Measurements from ENCODE around the gene TIMELESS.

GRCh38 chr12:56461235-56462159 is 12.3 kb upstream of the TIMELESS start:
- TF ChIP-seq POLR2A (IDR thresholded peaks at IDR 0.05; ENCODE audit: borderline replicate concordance, extremely low read depth, insufficient read depth, insufficient read length): no peak
- no peak for TF ChIP-seq YY1 (IDR thresholded peaks at IDR 0.05; ENCODE audit: extremely low read depth, insufficient replicate concordance, low read depth, low read length)
- no peak for TF ChIP-seq POLR2AphosphoS5 (IDR thresholded peaks at IDR 0.05; ENCODE audit: low read depth, low read length)
- TF ChIP-seq SP1 (IDR thresholded peaks at IDR 0.05; ENCODE audit: low read depth): no peak
- no peak for TF ChIP-seq REST (IDR thresholded peaks at IDR 0.05; ENCODE audit: low read depth)
- TF ChIP-seq CEBPB (IDR thresholded peaks at IDR 0.05; ENCODE audit: low read depth): no peak
- TF ChIP-seq, protein P1, sequence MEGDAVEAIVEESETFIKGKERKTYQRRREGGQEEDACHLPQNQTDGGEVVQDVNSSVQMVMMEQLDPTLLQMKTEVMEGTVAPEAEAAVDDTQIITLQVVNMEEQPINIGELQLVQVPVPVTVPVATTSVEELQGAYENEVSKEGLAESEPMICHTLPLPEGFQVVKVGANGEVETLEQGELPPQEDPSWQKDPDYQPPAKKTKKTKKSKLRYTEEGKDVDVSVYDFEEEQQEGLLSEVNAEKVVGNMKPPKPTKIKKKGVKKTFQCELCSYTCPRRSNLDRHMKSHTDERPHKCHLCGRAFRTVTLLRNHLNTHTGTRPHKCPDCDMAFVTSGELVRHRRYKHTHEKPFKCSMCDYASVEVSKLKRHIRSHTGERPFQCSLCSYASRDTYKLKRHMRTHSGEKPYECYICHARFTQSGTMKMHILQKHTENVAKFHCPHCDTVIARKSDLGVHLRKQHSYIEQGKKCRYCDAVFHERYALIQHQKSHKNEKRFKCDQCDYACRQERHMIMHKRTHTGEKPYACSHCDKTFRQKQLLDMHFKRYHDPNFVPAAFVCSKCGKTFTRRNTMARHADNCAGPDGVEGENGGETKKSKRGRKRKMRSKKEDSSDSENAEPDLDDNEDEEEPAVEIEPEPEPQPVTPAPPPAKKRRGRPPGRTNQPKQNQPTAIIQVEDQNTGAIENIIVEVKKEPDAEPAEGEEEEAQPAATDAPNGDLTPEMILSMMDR (IDR thresholded peaks at IDR 0.05 in 2 of 3, conservative IDR thresholded peaks at IDR 0.05 in 1 of 3; ENCODE audit: borderline replicate concordance in 1 of 3, insufficient read depth in 1 of 3, low read depth in 2 of 3, low read length in 2 of 3): no peak

All from HCT116 (cell line).